Fibroblast of lung (primary cell): ENCODE results near the gene CRTAP. TPM values are rescaled to one million over a fixed set of nuclear protein-coding genes. Genes with fewer than 3 reads are reported as not detected.

ENCODE experiments used
- DNase-seq, 2 donors: peaks; one replicate each; pipeline versions ENCODE4 v3.0.0 to v3.0.0-alpha.2; 2010; ENCODE audit warnings: low read depth in 2 of 2
- H2AFZ ChIP-seq: 2 replicates; pipeline ENCODE4 v1.5.1; 2012; ENCODE audit warnings: low read length, control low read depth, inconsistent platforms
- H3K27ac ChIP-seq: 2 replicates; pipeline ENCODE4 v1.5.1; 2011; ENCODE audit warnings: low read length, control low read depth; ENCODE audit not compliant: insufficient read depth
- H3K27me3 ChIP-seq: 2 replicates; pipeline ENCODE4 v1.5.1; 2011; ENCODE audit warnings: mild to moderate bottlenecking, low read length; ENCODE audit not compliant: control insufficient read depth, insufficient read depth
- H3K36me3 ChIP-seq: 2 replicates; pipeline ENCODE4 v1.5.1; 2011; ENCODE audit warnings: low read length; ENCODE audit not compliant: control insufficient read depth, insufficient read depth
- H3K4me1 ChIP-seq: 2 replicates; pipeline ENCODE4 v1.5.1; 2011; ENCODE audit warnings: low read length; ENCODE audit not compliant: control insufficient read depth, insufficient read depth; ENCODE audit errors: extremely low read depth
- H3K4me2 ChIP-seq: 2 replicates; pipeline ENCODE4 v1.5.1; 2011; ENCODE audit warnings: low read length, control low read depth; ENCODE audit not compliant: insufficient read depth; ENCODE audit errors: extremely low read depth
- H3K4me3 ChIP-seq, 4 experiments: fragments of 200-600 bp in 1 of 4; sonication (generic) in 1 of 4; replicated peaks in 1 of 4; 2 replicates each; pipeline ENCODE4 v1.5.1; 2011 to 2016; ENCODE audit warnings: low read length in 4 of 4, low read depth in 3 of 4, mild to moderate bottlenecking in 3 of 4, control low read depth in 2 of 4, inconsistent platforms in 1 of 4, mixed read lengths in 1 of 4; ENCODE audit not compliant: insufficient read depth in 1 of 4; ENCODE audit errors: control extremely low read depth in 1 of 4
- H3K79me2 ChIP-seq: 2 replicates; pipeline ENCODE4 v1.5.1; 2012; ENCODE audit warnings: mild to moderate bottlenecking, low read length, inconsistent platforms; ENCODE audit not compliant: control insufficient read depth, insufficient read depth
- H3K9ac ChIP-seq: 2 replicates; pipeline ENCODE4 v1.5.1; 2011; ENCODE audit warnings: mild to moderate bottlenecking, low read length, control low read depth; ENCODE audit not compliant: insufficient read depth
- H3K9me3 ChIP-seq: 2 replicates; pipeline ENCODE4 v1.5.1; 2012; ENCODE audit warnings: low read depth, low read length; ENCODE audit not compliant: control insufficient read depth, insufficient read depth
- H4K20me1 ChIP-seq: 2 replicates; pipeline ENCODE4 v1.5.1; 2011; ENCODE audit warnings: low read length; ENCODE audit not compliant: control insufficient read depth, insufficient read depth; ENCODE audit errors: extremely low read depth
- EZH2 ChIP-seq: IDR thresholded peaks from 2 replicates; pipeline ENCODE4 v1.5.1; 2012; ENCODE audit warnings: low read length, control low read depth, mild to moderate bottlenecking; ENCODE audit errors: missing control alignments
- polyA plus RNA-seq, 2 donors: library from polyadenylated mRNA; depleted of rRNA in 1 of 2; stranded (reverse) in 1 of 2; unstranded in 1 of 2; fragments of >200 nt; gene quantifications; 2 replicates each; pipeline ENCODE4 v1.2.1, GENCODE V29; 2011 to 2012; ENCODE audit warnings: missing spikeins in 1 of 2
- total RNA-seq: library from RNA; depleted of rRNA; stranded (reverse); fragments of >200 nt; gene quantifications from 2 replicates; pipeline ENCODE4 v1.2.1, GENCODE V29; 2014
- TF ChIP-seq, protein P1 (sequence below), 2 donors: IDR thresholded peaks in 1 of 2; conservative IDR thresholded peaks in 1 of 2; 1 replicate in 1 of 2; 2 replicates in 1 of 2; pipeline ENCODE4 v1.5.1; 2011 to 2012; ENCODE audit warnings: low read length in 2 of 2, control low read depth in 1 of 2, inconsistent platforms in 1 of 2, low read depth in 1 of 2, mild to moderate bottlenecking in 1 of 2

CRTAP gene
- total and polyA plus RNA-seq, 2 donors (not counting 1 experiment from before 2014, with no cell fraction given): 318 to 332 TPM

DNA sequence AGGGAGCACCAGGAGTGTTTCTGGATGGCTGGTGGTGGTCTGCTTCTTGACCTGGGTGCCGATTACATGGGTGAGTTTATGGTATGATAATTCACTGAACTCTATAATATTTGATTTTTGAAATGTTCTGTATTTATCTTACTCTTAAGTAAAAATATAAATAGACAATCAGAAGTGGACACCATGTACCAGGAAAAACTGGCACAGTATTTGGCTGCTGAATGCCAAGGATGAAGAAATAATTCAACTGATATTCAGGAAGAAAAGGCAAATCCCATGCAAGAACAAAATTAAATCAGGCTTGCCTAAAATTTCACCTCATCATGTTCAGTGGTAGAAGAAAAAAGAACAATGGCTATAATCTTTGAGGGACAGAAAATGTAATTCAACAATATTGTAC is 51.6 kb downstream of the CRTAP start:
- no peak overlapping the region for H3K27ac ChIP-seq
- TF ChIP-seq, protein P1, sequence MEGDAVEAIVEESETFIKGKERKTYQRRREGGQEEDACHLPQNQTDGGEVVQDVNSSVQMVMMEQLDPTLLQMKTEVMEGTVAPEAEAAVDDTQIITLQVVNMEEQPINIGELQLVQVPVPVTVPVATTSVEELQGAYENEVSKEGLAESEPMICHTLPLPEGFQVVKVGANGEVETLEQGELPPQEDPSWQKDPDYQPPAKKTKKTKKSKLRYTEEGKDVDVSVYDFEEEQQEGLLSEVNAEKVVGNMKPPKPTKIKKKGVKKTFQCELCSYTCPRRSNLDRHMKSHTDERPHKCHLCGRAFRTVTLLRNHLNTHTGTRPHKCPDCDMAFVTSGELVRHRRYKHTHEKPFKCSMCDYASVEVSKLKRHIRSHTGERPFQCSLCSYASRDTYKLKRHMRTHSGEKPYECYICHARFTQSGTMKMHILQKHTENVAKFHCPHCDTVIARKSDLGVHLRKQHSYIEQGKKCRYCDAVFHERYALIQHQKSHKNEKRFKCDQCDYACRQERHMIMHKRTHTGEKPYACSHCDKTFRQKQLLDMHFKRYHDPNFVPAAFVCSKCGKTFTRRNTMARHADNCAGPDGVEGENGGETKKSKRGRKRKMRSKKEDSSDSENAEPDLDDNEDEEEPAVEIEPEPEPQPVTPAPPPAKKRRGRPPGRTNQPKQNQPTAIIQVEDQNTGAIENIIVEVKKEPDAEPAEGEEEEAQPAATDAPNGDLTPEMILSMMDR (conservative IDR thresholded peaks at IDR 0.05 in 1 of 2, IDR thresholded peaks at IDR 0.05 in 1 of 2; ENCODE audit: low read depth in 1 of 2, low read length in 2 of 2): no peak
- TF ChIP-seq EZH2: no peak

DNA sequence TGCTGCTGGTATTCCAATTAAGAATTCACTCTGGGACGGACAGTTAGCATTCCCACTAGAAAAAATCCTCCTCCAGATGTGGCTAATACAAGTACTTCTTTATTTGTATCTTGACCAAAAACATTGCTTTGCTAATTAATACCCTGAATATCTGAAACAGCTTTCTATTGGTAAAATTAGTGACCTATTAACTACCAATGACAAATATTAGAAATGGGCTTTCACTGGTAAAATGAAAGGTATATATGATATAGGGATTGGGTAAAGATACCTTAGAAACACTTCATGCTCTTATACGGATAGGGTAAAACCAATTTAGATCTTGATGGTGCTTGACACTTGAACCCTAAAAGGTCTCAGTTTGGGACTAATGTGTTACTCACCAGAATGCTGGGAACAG is 52.3 kb downstream of the CRTAP start:
- Histone ChIP-seq H4K20me1 (no peaks in the 10 kb centered on the region), H3K27me3 (no peaks in the 10 kb centered on the region), H3K4me3 (no peak overlapping the region), H3K79me2 (no peaks in the 10 kb centered on the region), H2AFZ (no peak overlapping the region), H3K4me2 (no peak overlapping the region), H3K9me3 (no peaks in the 10 kb centered on the region), H3K4me1 (no peaks in the 10 kb centered on the region), H3K9ac (no peak overlapping the region), H3K36me3 (no peaks in the 10 kb centered on the region), H3K27ac (no peak overlapping the region)
- TF ChIP-seq EZH2: no peak
- TF ChIP-seq, protein P1 (conservative IDR thresholded peaks at IDR 0.05 in 1 of 2, IDR thresholded peaks at IDR 0.05 in 1 of 2; ENCODE audit: low read depth in 1 of 2, low read length in 2 of 2): no peak
- no peak for DNase-seq

More for the DNA sequence above, 51.6 kb downstream of the CRTAP start:
- H3K4me3 ChIP-seq: no peak overlapping the region
- H4K20me1 ChIP-seq: no peaks in the 10 kb centered on the region
- no peak for DNase-seq
- H3K4me1 ChIP-seq: no peaks in the 10 kb centered on the region
- no peaks in the 10 kb centered on the region for H3K27me3 ChIP-seq
- H3K9ac ChIP-seq: no peak overlapping the region
- H2AFZ ChIP-seq: no peak overlapping the region
- no peaks in the 10 kb centered on the region for H3K79me2 ChIP-seq
- H3K36me3 ChIP-seq: no peaks in the 10 kb centered on the region
- no peaks in the 10 kb centered on the region for H3K9me3 ChIP-seq
- no peak overlapping the region for H3K4me2 ChIP-seq

DNA sequence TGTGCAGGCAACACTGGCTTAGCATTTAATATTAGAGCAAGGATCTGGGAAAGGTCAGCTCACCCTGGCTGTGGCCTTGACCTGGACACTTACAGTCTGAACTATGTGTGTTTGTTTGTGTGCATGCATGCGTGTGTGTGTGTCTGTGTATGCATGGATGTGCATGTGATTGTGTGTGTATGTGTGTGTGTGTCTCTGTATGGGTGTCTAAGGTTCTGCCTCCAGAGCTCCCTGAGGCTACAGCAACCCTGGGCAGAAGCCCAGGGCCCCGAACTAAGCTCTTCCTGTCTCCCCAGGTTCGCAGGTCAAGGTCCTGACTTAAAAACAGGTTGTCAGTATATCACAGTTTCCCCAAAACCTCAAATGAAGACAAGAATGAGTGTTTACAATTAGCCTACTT is 53.5 kb downstream of the CRTAP start:
- H3K4me1 ChIP-seq: no peaks in the 10 kb centered on the region
- no peak overlapping the region for H2AFZ ChIP-seq
- H3K36me3 ChIP-seq: no peaks in the 10 kb centered on the region

More for the DNA sequence above, 53.5 kb downstream of the CRTAP start:
- DNase-seq: no peak
- Histone ChIP-seq H3K4me3 (no peak overlapping the region), H3K9me3 (no peaks in the 10 kb centered on the region), H3K27me3 (no peaks in the 10 kb centered on the region), H3K27ac (no peak overlapping the region), H3K4me2 (no peak overlapping the region), H4K20me1 (no peaks in the 10 kb centered on the region), H3K9ac (no peak overlapping the region), H3K79me2 (no peaks in the 10 kb centered on the region)
- TF ChIP-seq, protein P1 (conservative IDR thresholded peaks at IDR 0.05 in 1 of 2, IDR thresholded peaks at IDR 0.05 in 1 of 2; ENCODE audit: low read depth in 1 of 2, low read length in 2 of 2): no peak
- TF ChIP-seq EZH2: no peak
